Neural crest cell (in vitro differentiated cells): Measurements from ENCODE around the gene CAPZA2. TPM values are rescaled to one million over a fixed set of nuclear protein-coding genes. Genes with fewer than 3 reads are reported as not detected.

Source experiments
- DNase-seq: peaks from one replicate; pipeline ENCODE4 v3.0.0; 2021; ENCODE audit warnings: low read depth, mixed read lengths, low spot score
- H3K27ac Mint-ChIP-seq: one replicate; pipeline ENCODE4 v1.8.0; 2021; ENCODE audit warnings: mild to moderate bottlenecking, mixed read lengths; ENCODE audit not compliant: unreplicated experiment
- H3K27me3 Mint-ChIP-seq: 2 replicates; pipeline ENCODE4 v1.8.0; 2021; ENCODE audit warnings: low read depth, mild to moderate bottlenecking, mixed read lengths
- H3K36me3 Mint-ChIP-seq: 2 replicates; pipeline ENCODE4 v1.8.0; 2021; ENCODE audit warnings: low read depth, mild to moderate bottlenecking, mixed read lengths
- H3K4me1 Mint-ChIP-seq: 2 replicates; pipeline ENCODE4 v1.8.0; 2021; ENCODE audit warnings: mixed read lengths
- H3K4me3 Mint-ChIP-seq: one replicate; pipeline ENCODE4 v1.8.0; 2021; ENCODE audit warnings: mild to moderate bottlenecking, mixed read lengths
- H3K9me3 Mint-ChIP-seq: 2 replicates; pipeline ENCODE4 v1.8.0; 2021; ENCODE audit warnings: mixed read lengths
- CTCF ChIP-seq: fragments of 200-600 bp; sonication (generic); conservative IDR thresholded peaks from 2 replicates; pipeline ENCODE4 v1.5.0; 2021; ENCODE audit warnings: antibody characterized with exemption, mild to moderate bottlenecking
- total RNA-seq: library from RNA; stranded (reverse); gene quantifications from 2 replicates; pipeline ENCODE4 v1.2.1, GENCODE V29; 2021

Gene CAPZA2
- total RNA-seq, 1 donor from 2014 or later, result 115 TPM

GRCh38 chr7:116912269-116912909 is 50.0 kb downstream of the CAPZA2 start:
- Mint-ChIP-seq H3K9me3 (peaks cover 6% of the 10 kb centered on the region), H3K27ac (no peak overlapping the region)

GRCh38 chr7:116918704-116919103 is 56.3 kb downstream of the CAPZA2 start:
- DNase-seq, result no peak
- Mint-ChIP-seq H3K9me3 (no peaks in the 10 kb centered on the region), H3K4me3 (no peak overlapping the region), H3K27ac (no peak overlapping the region), H3K4me1 (no peaks in the 10 kb centered on the region), H3K27me3 (no peaks in the 10 kb centered on the region), H3K36me3 (peaks cover 23% of the 10 kb centered on the region)
- no peak for TF ChIP-seq CTCF

More at GRCh38 chr7:116912269-116912909, 50.0 kb downstream of the CAPZA2 start:
- no peak for DNase-seq
- Mint-ChIP-seq H3K4me1 (no peaks in the 10 kb centered on the region), H3K4me3 (no peak overlapping the region), H3K27me3 (no peaks in the 10 kb centered on the region), H3K36me3 (peaks cover 41% of the 10 kb centered on the region)
- TF ChIP-seq CTCF, result no peak

GRCh38 chr7:116920359-116920758 is 58.0 kb downstream of the CAPZA2 start:
- TF ChIP-seq CTCF, result no peak
- H3K4me3 Mint-ChIP-seq, result no peak overlapping the region
- no peak overlapping the region for H3K27ac Mint-ChIP-seq
- H3K36me3 Mint-ChIP-seq, result peaks cover 23% of the 10 kb centered on the region
- no peaks in the 10 kb centered on the region for H3K27me3 Mint-ChIP-seq
- H3K4me1 Mint-ChIP-seq, result no peaks in the 10 kb centered on the region
- no peak for DNase-seq
- H3K9me3 Mint-ChIP-seq, result no peaks in the 10 kb centered on the region

- H3K4me3 Mint-ChIP-seq, result no peak overlapping the region
- no peak for TF ChIP-seq CTCF
Observed at GRCh38 chr7:116922545-116922944, 60.2 kb downstream of the CAPZA2 start.

GRCh38 chr7:116924741-116925140 is 62.4 kb downstream of the CAPZA2 start:
- H3K36me3 Mint-ChIP-seq, result peaks cover 9% of the 10 kb centered on the region
- no peak for DNase-seq
- H3K27me3 Mint-ChIP-seq, result peaks cover 3% of the 10 kb centered on the region
- no peaks in the 10 kb centered on the region for H3K4me1 Mint-ChIP-seq
- no peak overlapping the region for H3K4me3 Mint-ChIP-seq
- TF ChIP-seq CTCF, result no peak
- H3K27ac Mint-ChIP-seq, result no peak overlapping the region
- H3K9me3 Mint-ChIP-seq, result no peaks in the 10 kb centered on the region

More at GRCh38 chr7:116922545-116922944, 60.2 kb downstream of the CAPZA2 start:
- no peaks in the 10 kb centered on the region for H3K4me1 Mint-ChIP-seq
- DNase-seq, result no peak
- no peaks in the 10 kb centered on the region for H3K9me3 Mint-ChIP-seq
- H3K27me3 Mint-ChIP-seq, result no peaks in the 10 kb centered on the region
- H3K27ac Mint-ChIP-seq, result no peak overlapping the region
- peaks cover 18% of the 10 kb centered on the region for H3K36me3 Mint-ChIP-seq
